NT2/D1 (cell line): Measurements from ENCODE around the gene ABCA10.

Source experiments
- SUZ12 ChIP-seq: IDR thresholded peaks from 2 replicates; pipeline ENCODE4 v1.6.1; 2011; ENCODE audit not compliant: insufficient read length, insufficient read depth; ENCODE audit errors: extremely low read depth
- YY1 ChIP-seq: IDR thresholded peaks from 2 replicates; pipeline ENCODE4 v1.6.1; 2011; ENCODE audit not compliant: insufficient read length, insufficient read depth
- ZNF274 ChIP-seq: IDR thresholded peaks from 2 replicates; pipeline ENCODE4 v1.6.1; 2011; ENCODE audit warnings: mild to moderate bottlenecking, low read depth, low read length

- no peak for TF ChIP-seq ZNF274
- TF ChIP-seq YY1 = no peak
- no peak for TF ChIP-seq SUZ12
These were observed 39.8 kb downstream of the ABCA10 start for GRCh38 chr17:69188796-69189195.
